Endometrial microvascular endothelial cells (primary cell): Measurements from ENCODE around the gene PSMC2. TPM values are rescaled to one million over a fixed set of nuclear protein-coding genes. Genes with fewer than 3 reads are reported as not detected.

Experiments used
- in situ Hi-C: cut with HindIII; loops from 2 replicates; pipeline ENCODE4 v1.10.0; 2017; ENCODE audit warnings: low sequenced_read_pairs, low pct_unique_long_range_greater_than_20kb; ENCODE audit errors: inconsistent ontology term
- total RNA-seq: library from RNA; depleted of rRNA; stranded (reverse); fragments of >200 nt; gene quantifications from one replicate; pipeline ENCODE4 v1.2.3, GENCODE V29; 2015; ENCODE audit errors: inconsistent ontology term

The PSMC2 gene
- total RNA-seq, 1 donor from 2014 or later, result 206 TPM

DNA sequence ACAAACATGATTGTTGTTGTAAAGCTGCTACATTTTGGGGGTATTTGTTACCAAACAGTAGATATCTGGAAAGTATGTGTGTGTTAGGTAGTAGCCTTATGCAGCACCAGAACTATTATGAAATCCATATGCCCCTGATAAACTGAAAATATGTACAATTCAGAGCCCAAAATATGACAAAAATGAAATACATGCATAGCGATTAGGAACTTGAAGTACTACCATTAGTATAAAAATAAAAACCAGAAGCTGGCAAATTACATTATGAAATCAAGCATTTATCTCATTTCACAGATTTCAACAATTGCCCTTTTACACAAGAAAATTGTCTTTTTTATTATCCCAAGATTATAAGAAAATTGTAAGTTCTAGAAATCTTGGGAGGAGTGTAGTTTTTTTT lies 64.7 kb downstream of the PSMC2 start:
- in situ Hi-C loops, result no loop called here

DNA sequence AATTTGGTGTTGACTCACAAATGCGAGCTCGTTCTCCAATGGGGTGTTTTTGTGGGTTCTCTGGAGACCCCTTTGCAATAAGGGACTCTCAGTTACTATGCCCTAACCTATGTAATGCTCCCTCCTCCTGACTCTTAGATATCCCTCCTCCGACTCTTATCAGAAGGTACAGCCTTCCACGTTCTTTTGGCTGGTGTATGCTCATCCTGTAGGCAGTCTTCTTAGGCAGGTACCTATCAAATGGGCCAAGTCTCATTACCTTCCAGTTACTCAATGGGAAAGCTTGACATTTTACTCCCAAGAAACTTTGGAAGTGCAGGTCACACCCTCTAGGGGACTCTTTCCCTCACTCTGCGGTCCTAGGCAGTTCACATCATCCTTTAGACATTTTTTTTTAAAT lies 66.0 kb downstream of the PSMC2 start:
- in situ Hi-C loops, result no loop called here

DNA sequence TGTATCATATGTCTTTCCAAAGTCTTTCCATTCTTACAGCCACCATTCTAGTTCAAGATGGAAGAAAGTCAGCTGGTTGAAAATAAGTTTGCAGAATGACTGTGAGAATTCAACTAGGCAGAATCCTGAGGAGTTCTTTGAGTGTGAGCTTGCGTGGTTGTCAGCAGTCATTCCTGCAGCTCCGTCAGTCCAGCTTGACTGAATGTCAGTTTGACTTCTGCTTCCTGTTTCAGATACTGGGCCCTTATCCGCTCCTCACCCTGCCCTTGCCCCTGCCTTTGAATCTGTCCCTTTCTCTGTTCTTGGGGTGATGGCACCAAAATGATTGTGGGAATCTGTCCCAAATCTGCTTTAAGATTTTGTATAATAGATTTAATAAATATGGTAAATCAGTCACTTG lies 70.8 kb downstream of the PSMC2 start:
- in situ Hi-C loops, result no loop called here

Other genes starting within 250 kb of the PSMC2 start
- 3.4 TPM for gene NAPEPLD, start 198.5 kb upstream of the PSMC2 start, total RNA-seq
- gene PMPCB, start 50.2 kb upstream of the PSMC2 start, total RNA-seq, result 55.1 TPM
- gene DNAJC2, start 2.9 kb upstream of the PSMC2 start, total RNA-seq, result 17.9 TPM
- gene SLC26A5, start 98.6 kb downstream of the PSMC2 start, total RNA-seq, result not detected